ENCODE data around the gene SRSF10.
A peak's percentile ranks its signal among the peaks of the same experiment; 100 is the strongest.
"Not testable (repeated sequence)": the region's sequence is repeated elsewhere in the genome, so short reads cannot be mapped to it uniquely, and the experiment has no call there.

The SRSF10 gene

DNA sequence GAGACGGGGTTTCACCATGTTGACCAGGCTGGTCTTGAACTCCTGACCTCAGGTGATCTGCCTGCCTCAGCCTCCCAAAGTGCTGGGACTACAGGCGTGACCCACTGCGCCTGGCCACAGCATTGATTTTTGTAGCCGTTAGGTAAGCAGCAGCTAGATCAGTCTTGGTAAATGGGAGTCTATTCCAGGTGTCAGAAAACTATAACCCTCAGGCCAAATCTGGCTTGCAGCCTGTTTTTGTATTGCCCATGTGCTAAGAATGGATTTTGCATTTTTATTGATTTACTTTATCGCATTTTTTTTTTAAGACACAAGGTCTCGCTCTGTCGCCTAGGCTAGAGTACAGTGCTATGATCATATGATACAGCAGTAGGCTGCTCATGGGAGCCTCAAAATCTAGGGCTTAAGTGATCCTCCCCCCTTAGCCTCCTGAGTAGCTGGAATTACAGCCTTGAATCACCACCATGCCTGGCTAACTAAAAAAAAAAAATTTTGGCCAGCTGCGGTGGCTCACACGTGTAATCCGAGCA, 16.6 kb upstream of the SRSF10 start:
- DNase-seq, result no peak

DNA sequence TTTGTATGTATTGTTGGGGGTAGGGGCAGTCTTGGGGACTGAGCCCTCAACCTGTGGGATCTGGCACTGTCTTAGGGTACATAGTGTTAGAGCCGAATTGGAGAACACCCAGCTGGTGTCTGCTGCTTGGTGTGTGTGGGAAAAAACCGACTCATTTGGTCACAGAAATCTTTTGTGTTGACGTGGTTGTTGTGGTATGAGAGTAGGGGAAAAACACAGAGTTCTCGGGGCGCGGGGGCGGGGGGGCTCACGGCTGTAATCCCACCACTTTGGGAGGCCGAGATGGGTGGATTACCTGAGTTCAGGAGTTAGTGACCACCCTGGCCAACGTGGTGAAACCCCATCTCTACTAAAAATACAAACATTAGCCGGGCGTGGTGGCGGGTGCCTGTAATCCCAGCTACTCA, 15.3 kb upstream of the SRSF10 start:
- DNase-seq, result no peak

DNA sequence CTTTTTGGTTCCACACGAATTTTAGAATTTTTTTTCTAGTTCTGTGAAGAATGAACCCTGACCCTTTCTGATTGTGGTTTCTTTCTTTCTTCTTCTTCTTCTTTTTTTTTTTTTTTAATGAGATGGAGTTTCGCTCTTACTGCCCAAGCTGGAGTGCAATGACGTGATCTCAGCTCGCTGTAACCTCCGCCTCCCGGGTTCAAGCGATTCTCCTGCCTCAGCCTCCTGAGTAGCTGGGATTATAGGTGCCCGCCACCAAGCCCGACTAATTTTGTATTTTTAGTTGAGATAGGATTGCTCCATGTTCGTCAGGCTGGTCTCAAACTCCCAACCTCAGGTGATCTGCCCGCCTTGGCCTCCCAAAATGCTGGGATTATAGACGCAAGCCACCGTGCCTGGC, 11.9 kb upstream of the SRSF10 start:
- not testable (repeated sequence) for DNase-seq

DNA sequence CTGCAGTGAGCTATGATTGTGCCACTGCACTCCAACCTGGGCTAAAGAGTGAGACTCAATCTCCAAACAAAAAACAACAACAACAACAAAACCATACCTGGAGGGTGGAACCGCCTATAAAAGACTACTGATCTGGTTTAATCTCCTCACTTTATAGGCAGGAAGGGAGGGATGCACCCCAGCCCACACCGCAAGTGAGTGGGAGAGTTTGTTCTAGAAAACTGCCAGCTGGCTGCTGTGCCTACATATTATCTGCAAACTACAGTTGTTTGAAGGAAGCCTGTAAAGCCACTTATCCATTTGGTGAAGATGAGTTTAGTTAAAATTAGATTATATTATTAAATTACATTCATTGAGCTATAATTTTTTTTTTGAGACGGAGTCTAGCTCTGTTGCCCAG, 9.1 kb upstream of the SRSF10 start:
- DNase-seq, result no peak

DNA sequence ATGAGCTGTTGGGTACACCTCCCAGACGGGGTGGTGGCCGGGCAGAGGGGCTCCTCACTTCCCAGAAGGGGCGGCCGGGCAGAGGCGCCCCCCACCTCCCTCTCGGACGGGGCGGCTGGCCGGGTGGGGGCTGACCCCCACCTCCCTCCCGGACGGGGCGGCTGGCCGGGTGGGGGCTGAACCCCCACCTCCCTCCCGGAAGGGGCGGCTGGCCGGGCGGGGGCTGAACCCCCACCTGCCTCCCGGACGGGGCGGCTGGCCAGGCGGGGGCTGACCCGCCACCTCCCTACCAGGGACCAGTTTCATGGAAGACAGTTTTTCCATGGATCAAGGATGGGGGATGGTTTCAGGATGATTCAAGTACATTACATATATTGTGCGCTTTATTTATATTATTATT, 6.9 kb upstream of the SRSF10 start:
- DNase-seq, result not testable (repeated sequence)

DNA sequence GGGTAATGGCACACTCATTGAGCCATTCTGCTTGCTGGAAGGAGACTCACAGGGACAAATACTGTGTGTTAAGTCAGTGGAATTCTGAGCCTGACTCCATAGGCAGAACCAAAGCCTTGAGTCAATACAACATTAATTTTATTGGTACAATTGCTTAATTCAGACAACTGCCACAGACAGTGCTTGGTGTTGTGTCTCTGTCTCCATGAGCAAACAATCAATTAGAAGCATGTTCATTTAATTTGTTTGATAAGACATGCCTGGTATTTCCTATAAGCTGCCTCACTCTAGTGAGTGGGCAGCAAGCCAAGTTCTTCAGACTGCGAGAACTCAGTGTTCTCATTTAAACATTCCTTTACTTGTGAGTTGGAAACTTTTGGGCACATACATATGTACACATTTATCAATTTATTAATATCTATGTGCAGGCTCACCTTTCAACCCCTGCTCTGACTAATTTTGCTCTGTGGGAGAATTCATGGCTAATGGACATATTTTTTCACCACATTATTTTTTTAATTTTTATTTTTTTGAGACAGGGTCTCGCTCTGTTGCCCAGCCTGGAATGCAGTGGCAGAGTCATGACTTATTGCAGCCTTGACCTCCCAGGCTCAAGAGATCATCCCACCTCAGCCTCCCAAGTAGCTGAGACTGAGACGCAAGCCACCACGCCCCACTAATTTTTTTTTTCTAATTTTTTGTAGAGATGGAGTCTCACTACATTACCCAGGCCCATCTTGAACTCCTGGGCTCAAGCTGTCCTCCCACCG, 4.5 kb upstream of the SRSF10 start:
- DNase-seq, result no peak

DNA sequence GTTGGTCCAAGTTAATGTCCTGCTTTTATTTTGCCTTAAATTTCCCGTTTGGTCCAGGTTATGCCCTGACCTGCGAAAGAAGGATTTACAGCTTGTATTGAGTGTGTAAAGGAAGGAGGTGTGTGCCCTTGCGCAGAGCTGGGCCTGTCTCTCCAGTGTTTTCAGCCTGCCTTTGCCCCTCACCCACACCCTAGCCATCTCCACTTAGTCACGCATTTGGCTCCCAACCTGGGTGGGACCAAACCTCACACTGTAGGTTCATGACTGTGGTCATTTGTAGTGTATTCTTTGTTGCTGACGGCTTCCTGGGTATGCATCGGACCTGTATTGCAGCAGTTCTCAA, 572 bp upstream of the SRSF10 start:
- peak; percentile 85 for DNase-seq

DNA sequence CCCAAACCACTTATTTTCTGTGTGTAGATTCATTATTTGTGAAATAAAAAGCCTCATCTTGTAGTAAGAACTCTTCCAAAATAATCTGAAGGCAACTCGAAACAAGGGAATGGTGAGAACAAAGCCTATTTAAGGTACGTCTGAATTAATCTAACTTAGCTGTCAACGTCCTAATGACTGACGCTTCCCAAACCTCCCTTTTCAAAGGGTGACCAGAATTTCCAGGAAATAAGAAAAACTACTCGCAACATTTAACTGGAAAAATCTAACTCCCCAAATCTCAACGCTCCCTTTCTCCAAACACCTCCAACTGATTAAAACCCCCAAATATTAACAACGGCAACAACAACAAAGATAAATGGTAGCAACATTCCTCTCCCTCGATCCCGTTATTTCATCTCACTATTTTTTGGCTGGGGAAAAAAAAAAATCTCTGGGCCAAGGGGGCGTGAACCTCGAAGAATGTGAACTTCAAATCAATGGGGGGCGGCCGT, 693 bp downstream of the SRSF10 start:
- no peak for DNase-seq

DNA sequence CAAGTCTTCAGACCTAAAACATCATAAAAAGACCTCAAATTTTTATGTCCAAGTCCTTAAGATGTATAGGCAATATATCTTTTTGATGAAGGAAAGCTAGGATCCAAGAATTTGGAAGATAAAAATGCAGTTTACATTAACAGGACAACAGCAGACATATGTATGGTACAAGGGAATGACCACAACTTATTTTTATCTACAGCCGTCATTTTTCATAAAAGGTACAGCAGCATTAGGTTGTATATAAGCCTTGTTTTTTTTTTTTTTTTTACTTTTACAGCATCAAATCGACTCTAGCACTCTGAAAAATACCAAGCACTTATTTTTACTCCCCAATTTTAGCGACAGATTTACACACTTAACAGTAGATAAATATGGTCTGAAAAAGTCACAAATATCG, 1.3 kb downstream of the SRSF10 start:
- DNase-seq, result no peak

DNA sequence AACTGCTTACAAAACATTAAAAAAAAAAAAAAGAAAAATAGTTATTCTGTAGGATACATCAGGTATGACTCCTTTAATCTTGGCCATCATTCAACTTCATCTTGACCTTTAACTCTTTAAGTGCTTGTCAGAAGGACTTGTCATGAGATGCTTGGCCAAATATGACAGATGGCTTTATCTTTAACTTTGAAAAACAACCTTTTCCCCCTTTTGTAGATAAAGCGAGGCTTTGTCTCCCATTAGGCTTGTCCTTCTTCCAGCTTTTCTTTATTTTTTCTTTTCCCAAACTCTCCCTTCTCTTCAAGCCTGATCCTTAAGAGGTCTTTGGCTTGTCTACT, 2.3 kb downstream of the SRSF10 start:
- no peak for DNase-seq

DNA sequence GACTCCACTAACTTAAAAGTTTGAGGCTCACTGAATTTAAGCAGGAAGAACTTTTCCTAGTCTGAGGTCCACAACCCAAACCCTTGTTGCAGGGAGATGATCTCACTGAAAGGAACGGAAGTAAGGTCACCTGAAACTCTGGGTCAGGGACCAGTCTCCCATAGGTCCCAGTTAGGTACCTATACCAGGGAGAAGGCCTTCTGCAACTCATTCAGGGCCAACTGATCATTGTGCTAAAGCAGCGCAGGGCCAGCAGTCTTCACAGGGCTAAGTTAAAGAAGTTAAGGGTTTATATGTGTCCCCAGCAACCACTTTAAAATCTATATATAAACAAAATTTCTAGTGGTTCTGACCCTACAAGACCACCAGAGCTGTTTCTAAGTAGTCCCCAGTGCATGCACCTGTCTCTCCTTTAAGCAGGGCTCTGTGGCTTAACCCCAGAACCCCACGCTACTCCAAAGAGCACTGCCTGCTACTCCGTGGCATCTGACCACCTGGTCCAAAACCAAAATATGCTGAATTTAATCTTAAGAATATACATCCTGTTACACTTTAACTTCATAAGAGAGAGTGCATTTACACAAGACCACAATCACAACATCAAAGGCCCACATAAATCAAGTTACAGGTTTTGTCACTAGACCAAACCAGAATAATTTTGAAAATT, 2.8 kb downstream of the SRSF10 start:
- no peak for DNase-seq

DNA sequence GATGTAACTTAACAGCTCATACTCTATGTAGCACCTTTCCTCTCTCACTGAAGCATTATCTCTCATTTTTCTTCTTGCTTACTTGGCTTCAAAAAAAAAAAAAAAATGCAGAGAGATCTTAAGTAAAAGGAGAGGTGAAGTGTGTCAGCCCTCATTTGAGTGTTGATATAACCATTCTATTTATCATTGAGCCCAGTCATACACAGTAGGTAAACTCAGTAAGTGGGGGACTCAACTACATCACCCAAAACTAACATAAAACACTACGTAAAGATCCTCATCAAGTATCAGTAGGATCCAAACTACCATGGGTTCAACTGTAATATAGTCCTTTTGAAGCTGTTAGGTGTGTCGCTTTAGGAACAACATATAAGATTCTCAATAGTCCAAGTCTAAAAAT, 12.3 kb downstream of the SRSF10 start:
- no peak for DNase-seq

DNA sequence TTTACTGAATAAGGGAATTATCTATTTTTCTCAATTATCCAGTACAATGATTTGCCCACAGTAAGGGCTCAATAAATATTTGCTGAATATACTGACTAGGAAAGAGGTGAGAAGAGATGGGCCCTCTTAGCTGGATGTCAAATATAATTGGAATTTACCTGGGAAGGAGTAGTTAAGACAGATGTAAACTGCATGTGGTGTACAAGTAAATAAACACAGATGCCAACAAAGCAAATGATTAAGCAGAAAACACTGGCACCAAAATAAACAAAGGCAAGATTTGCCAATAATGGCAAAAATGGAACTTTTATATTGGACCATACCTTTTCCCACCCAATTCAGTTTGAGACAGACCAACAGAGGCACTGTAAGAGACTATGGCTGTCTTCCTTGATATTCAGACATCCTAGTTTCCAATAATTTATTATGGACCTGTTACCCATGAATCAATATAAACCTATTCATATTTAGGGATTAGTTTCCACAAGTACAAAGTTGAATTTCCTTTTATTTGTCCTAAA, 13.1 kb downstream of the SRSF10 start:
- DNase-seq, result no peak

DNA sequence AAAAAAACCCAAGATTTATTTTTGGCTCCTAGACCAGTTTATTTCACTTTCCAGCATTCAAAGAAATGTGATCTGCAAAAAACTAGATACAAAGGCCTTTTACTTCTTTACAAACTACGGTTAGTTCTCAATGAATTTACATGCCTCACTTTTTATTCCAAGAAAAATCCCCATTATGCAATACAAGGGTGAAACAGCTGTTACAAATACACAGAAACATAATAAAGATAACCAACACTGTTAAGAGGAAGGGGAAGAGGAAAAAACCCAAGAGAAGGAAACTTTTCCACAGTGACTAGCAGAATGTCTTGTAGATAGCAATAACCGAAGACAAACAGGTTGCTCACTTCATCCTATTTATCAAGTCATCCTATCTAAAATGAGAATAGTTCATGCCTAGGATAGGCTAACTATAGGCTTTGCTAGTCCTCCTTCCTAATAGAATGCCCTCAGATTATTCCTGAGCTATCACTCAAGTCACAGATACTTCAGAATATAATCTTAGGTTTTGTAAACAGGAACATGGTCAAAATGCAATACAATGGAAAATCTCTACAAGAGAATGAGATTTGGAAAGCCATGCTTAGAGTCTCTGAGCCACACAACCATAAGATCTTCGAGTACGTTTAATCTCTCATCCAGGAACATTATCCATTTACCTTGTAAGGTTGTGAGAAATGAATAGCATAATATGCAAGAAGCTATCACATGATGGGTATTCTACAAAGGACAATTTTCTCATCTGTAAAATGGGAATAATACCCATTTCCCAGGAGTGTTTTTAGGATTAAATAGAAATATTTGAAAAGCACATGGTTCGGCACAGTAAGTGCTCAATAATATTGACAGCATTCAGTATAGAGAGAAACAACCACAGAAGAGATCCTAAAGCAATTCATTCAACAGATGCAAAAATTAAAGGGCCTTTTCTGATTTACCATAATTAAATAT, 15.1 kb downstream of the SRSF10 start:
- DNase-seq, result no peak

DNA sequence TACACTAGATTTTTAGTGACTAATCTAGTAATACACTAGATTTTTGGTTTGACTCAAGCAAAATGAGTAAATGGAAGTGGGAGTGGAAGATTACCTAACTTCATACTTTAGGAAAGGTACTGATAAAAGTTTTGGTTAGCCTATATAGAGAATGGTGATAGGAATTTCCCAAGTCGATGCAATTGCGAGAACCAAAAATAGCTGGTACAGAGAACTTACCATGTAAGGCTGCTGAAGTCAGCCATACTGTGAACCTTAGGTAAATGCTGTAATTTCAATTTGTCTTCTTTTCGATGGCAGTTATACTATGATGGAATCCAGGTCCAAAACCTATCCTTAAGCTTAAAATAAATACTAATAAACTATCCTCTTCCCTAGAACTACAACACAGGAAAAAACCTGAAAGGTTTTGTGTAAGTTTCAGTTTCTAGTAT, 15.9 kb downstream of the SRSF10 start:
- DNase-seq, result no peak

DNA sequence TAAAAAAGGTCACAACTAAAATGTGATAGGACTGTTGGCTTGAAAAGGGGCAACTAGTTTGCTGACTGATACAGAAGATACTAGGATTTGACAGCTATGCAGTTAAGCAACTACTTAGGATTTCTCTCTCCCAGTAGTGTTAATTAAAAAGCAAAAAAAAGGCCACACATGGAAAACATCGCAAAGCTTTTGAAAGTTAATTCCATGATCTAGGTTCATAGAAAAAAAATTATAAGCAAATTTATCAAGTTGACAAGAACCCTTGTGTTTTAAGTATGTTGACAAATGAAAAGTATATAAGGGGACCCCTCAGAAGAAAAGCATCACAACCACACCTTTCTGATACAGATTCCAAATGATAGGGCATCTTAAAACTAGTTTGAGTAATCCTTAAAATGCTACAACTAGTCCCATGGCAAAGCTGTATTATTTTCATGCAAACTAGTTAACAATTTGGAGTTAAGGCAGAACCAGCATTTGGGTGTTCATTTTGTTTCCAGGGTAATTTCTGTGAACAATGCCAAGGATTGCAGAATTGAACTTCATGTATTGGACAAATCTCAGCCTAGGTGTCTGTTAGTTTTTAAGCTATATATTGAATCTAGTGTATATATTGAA, 16.4 kb downstream of the SRSF10 start:
- no peak for DNase-seq

DNA sequence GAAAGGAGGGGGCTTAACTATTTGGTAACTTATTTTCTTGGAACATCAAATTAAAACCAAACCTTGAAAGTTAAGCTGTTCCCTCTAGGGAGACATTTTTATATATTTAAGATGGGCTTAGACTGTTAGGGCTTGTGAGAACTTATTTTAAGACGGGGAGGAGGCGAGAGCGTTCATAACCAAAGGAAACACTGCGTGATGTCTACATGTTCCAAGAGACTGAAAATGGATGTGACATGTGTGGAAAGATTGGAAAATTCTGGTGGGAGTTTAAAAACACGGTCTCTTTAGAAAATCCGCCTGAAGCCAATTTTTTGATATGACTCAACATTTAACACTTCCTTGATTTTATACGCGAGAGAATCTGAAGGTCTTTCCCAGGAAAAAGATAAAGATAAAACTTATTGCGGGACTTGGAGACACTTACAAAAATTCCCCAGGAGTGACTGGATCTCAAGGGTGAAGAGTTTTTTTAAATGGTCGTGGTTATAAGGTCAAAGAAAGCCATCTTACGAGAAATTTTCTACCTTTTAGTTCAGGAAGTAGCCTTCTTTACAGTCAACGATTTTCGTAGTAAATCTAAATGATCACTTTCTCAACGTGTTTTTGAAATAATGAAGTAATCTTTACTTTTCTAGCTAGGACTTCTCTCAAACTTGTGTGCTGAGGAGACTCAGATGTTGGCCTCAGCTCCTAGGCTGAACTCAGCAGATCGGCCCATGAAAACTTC, 19.7 kb downstream of the SRSF10 start:
- no peak for DNase-seq

DNA sequence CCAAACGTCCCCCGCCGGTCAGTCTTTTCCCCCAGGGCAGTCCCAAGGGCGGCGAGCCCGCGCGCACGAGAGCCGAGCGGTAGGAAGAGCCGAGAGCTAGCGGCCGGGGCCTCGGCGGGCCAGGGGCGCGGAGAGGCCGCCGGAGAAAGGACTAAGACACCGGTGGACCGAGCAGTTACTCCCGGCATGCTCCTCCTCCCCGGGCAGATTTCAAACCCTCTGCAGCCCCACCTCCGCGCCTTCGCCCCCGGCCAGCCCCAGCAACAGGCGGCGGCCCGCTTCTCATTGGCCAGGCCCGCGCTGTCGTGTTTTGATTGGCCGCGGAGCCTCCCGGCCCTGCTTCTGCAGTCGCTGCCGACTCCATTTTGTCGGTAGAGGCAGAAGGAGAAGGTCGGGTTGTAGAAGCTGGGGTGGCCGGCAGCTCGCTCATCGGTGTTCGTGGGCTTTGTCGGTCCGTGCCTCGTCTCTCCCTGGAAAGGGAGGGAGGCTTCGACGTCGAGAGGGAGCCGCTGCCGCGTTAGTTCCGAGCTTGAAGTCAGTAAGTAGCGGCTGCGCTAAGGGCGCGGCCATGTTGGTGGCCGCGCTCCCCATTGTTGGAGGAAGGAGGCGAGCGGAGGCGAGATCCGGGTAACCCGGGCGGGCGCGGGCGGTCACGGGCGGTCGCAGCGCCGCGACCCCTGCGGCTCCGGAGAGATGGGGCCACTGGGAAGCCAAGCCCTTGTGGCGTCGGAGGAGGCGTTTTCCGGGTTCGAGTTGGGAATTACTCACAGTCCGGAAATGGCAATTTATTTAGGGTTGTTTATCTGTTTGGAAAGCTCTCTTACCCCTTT, 20.5 kb downstream of the SRSF10 start, which contains the start of gene PNRC2:
Gene PNRC2 (plus strand): TSS at position 368 of the 830 bp plus-strand sequence. CDS start 1,630 bp downstream, outside the sequence.
- peak; percentile 96 for DNase-seq

DNA sequence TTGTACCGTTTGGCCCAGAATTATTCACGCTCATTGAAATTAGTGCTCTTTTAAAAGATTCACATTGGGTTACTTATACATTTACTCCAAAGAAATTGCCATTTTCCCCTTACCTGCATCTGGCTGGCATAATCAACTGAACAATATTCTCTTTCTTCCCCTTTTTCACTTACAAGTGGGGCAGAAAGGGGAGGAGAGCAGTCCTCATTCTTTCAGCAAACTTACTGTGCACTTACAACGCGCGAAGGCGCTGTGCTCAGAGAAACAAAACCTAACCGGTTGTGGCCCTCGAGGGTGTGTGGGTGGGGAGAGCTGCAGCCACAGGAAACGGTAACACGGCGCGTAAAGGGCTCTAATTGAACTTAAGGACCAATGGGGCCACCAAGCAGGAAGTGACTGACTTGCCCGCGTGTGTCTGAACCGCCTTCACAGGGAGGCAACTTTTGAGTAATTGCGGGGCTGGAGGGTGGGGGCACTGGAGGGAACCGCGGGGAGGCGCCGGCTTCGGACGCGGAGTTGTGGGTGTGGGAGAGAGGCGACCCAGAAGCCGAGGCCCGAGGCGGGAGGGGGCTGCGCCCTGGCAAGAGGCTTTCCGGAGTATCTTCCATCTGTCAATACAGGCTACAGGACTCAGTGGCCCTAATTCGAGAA, 21.2 kb downstream of the SRSF10 start:
- DNase-seq, result peak; percentile 96

All from DMS79 (cell line).